Heart left ventricle (tissue), 13 donors: ENCODE measurements around the gene FMO2.

ENCODE experiments used
- CTCF ChIP-seq, 12 donors: fragments of 200-600 bp; sonication (generic) in 4 of 12; IDR thresholded peaks; one replicate each; pipeline versions ENCODE4 v1.5.0 to v1.8.0; 2018 to 2022; ENCODE audit warnings: antibody characterized with exemption in 12 of 12, mild to moderate bottlenecking in 5 of 12
- POLR2A ChIP-seq, 2 donors: fragments of 450-650 bp; IDR thresholded peaks; one replicate each; pipeline ENCODE4 v1.6.1; 2017; ENCODE audit warnings: antibody characterized with exemption in 2 of 2, mild to moderate bottlenecking in 2 of 2, moderate library complexity in 2 of 2
- donor health status: ischemic (EF 13 %, LVEDD 7.1; RV severe dilation, severe dysfunction).
- donor health status: DM: no; HTN: yes; CAD: no.
- donor health status: DM: no; HTN: no; CAD: no.
- donor health status: ischemic (EF 25% LVEDD 6.9; RV normal size, moderate dysfunction).
- donor health status: ischemic (EF 25% LVEDD 5.7; RV mildly dilated, moderate dysfunction).
- donor health status: ischemic (EF 35%, LVEDD 5.7; RV mildly dilated, moderate dysfunction).
- donor health status: nonischemic (EF 11% LVEDD 7.7; RV severe dilation, severe dysfunction).
- donor health status: DM: yes; HTN: yes; CAD: no.
- donor health status: PGD.
- donor health status: ischemic (EF 29% LVEDD 5.4; RV normal size, mild dysfunction).
- donor health status: nonischemic (EF 23%, LVEDD 6.1; RV moderate dilation, normal function).

- TF ChIP-seq POLR2A (IDR thresholded peaks at IDR 0.05): no peak
- TF ChIP-seq CTCF (IDR thresholded peaks at IDR 0.05): no peak
These were observed 13.0 kb downstream of the FMO2 start for GRCh38 chr1:171198081-171198480.
